ENCODE results near the gene KRT37.
"Not testable (repeated sequence)": the region's sequence is repeated elsewhere in the genome, so short reads cannot be mapped to it uniquely, and the experiment has no call there.

KRT37 gene

DNA sequence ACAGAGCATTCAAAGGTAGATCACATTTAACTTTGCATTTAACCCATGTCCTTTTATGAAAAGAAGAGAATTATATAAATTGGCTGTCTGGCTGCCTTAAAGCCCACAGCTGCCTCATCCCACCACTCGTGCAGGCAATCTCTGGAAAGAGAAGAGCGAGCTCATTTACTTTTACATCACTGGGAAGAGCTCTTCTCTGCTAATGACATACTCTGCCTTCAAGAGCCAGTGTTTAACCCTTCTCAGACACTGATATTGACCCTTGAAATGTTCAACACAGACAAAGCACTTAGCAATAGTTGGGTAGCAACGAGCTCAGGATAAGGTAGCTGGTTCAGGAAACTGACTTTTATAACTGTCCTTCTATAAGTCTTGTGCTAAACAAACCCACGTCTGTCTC is 9.6 kb upstream of the KRT37 start:
- no peak for DNase-seq

DNA sequence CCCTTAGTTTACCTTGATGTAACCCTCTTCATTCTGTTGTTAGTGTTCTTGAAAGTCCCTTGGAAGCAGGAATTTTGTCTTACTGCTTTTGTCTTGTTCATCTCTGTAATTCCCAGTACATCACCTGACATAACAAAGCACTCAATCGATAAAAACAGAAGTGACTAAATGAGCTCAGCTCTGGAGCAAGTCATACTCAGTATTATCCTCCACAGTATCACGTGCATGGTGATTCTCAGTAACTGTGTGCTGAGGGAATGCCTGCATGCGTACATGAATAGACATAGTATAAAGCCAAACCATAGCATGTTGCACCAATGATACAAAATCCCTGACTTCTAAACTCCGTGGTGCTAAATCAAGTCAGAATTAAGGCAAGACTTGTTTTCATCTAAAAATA is 9.2 kb upstream of the KRT37 start:
- DNase-seq, result no peak

DNA sequence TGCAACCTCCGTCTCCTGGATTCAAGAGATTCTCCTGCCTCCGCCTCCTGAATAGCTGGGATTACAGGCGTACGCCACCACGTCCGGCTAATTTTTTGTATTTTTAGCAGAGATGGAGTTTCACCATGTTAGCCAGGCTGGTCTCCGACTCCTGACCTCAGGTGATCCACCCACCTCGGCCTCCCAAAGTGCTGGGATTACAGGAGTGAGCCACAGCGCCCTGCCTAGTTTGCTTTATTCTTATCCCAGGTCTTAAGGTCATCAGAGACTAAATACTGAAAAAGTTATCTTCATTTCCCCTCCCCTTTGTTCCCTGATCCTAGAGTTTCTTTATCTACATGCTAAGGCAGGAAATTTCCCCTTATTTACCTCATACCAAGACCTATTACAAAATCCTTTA is 6.0 kb upstream of the KRT37 start:
- not testable (repeated sequence) for DNase-seq

DNA sequence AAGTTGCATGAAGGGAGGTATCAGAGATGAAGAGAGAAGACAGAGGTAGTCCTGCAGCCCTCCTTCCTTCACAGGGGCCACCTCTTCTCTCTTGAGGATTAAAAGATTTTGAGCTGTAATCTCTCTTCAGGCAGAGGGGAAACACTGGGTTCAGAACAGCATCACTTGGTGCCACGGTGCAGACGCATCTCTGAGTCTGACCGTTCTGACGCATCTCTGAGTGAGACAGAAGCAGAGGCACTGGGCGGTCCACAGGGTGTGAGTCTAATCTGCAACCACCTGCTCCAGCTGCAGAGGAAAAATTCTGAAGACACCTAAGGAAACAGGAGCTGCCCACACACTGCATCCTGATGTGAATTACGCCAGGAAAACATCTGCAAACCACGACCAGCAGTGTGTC is 5.3 kb upstream of the KRT37 start:
- DNase-seq, result no peak

DNA sequence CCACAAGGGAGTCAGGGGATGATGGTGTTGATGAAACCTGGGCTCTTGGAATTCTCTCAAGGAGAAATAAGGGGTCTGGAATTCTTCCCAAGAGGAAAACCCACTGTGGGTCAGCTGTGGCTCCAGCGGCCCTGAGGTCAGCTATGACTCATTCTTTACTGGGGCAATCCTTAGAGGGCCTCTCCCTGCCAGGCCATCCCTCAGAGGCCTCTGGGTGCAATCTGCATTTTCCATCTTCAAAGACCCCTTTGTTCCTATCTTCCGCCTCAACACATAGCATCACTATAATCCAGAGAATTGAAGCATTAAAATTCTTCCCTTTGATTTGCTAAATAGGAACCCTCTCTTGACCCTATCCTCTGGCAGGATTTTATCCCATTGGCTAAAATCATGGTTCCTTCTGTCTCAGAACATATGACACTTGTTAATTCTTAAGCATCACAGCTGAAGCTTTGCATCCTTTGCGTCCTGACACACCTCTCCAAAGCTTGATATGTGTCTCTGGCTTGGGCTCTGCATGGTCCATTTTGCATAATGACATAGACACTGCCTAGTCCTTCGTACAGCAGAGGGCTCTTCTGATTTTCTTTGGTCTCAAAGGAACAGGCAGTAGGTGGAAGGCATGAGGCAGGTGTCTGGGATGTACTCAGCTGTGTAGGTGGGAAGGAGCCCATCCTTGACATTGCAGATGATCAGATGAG is 4.4 kb upstream of the KRT37 start:
- DNase-seq, result no peak

DNA sequence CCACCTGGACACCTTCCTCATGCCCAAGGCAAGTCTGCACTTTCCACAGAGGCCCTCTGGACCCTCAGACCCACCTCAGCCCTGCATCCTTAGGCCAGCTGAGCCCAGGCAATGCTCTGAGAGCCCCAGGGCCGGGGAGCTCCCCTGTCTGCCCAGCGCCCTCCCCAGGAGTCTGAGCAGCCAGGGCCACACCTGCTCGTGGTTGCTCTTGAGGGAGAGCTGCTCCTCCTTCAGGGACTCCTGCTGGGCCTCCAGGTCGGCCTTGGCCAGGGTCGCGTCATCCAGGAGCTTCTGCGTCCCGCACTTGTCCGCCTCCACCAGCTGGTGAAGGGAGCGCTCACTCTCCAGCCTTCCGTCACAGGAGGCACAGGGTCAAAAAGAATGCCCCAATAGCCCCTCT is 1.8 kb downstream of the KRT37 start:
- DNase-seq, result not testable (repeated sequence)

DNA sequence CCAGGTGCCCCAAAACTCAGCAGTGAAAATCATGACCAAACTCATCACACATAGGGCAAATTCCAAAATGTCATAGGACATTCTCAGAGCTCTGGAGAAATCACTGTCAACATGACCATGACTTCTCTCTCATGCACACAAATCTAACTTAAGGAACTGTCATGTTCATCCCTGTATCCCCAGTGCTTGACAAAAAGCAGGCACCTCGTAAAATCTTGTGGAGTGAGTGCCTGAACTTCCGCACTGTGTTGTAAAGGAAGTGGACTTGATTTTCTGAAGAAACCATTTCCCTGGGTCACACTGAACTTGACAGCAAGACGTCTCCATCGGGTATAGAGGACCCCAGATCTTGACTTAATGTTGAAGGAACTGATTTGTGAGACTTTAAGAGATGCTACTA is 2.8 kb downstream of the KRT37 start:
- no peak for DNase-seq

DNA sequence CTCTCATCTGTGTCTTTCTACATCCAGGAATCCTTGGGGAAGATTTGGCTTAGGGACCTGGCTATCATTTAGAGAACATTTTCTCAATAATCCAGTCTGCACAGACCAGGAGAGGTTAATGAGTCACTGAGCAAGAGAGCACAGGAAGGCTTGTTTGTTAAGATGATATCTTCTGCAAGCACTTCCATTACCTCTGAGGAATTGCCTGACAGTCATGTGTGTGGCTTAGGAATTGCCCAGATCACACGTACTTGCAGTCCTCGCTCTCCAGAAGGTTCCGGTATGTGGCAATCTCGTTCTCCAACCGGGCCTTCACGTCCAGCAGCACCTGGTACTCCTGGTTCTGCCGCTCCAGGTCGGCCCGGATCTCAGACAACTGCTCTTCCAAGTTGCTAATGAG is 3.3 kb downstream of the KRT37 start:
- DNase-seq, result peak; percentile 59

DNA sequence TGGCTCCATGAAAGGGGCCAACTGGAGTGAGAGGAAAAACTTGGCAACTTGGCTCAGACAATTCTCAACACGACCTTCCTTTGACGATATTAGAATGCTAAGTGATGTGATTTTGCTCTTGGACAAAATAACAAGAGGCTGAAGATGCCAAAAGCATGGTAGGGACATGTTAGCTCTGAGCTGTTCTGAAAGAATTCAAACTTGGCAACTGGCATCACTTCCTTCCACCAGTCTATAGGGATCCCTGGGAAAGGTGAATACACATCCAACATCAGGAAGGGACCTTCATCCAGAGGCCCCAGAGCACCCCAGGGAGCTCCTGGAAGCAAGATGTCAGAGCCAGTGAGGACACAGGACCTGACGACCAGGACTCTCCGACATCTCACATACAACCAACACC is 4.3 kb downstream of the KRT37 start:
- DNase-seq, result no peak

DNA sequence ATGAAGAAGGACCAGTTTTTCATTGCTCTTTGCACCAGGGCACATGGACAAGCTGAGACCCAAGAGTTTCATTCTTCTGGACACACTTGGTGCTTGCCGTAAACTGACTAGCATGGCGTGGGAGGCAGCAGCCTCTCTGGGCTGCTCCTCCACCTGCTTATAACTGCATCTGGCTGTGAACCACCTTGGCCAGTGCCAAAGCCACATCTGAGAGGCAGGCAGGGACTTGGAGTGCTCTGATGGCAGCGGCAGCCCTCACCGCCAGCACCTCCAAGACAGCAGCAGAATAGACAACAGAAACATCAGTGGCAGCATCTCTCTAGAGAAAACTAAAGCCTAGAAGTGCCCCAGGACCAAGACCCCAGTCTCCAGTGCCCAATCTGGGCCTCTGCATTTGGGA is 4.7 kb downstream of the KRT37 start:
- no peak for DNase-seq

DNA sequence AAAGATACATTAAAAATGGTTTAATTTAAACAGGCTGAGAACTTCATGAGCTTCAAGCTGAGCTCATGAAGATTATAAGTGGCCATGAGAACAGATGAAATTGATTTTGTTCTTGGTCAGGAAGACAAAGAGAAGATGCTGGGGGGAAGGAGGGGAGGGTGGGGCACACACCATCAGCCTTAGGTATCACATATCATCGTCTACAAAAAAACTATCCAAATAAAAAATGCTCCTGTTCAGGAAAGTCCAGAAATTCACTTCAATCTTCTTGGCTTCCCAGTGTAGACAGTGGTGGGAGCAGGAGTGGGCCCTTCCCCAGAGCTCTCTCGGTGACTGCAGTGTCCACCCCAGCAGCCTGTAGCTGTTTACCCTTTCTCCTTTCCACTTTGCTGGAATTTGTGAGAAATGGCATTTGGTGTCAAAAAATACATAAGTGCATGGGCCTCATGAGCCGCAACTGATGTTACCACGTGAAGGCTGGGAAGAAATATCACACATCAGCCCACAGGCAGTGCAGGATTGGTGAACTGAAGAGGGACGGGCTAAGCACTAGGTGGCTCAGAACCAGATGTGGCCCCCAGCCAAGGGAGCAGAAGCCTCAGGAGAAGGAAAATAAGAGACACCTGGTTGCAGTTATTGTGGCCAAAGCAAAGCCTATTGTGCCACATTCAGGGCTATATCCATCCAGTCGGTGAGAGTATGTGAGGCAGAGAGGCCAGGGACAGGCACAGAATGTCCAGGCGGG is 6.1 kb downstream of the KRT37 start:
- no peak for DNase-seq

DNA sequence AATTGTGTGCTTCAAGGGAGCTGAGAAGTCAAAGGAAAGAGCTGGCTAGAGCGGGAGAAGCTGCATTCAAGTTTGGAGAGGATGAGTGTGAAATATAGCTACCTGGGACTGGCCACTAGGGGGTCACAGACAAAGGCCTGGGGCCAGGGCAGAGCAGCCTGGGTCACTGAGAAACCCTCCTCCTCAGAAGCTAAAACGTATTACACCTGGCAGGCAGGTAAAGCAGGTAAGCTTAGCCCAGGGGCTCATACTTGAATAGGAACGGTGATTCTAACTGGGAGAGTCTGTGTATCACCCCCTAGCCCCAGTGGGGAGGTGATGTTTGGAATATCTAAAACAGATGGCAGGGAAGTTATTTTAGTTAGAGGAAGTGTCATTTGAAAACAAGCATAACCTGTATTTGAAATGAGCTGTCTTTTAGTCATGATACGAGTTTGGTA is 6.8 kb downstream of the KRT37 start:
- no peak for DNase-seq

DNA sequence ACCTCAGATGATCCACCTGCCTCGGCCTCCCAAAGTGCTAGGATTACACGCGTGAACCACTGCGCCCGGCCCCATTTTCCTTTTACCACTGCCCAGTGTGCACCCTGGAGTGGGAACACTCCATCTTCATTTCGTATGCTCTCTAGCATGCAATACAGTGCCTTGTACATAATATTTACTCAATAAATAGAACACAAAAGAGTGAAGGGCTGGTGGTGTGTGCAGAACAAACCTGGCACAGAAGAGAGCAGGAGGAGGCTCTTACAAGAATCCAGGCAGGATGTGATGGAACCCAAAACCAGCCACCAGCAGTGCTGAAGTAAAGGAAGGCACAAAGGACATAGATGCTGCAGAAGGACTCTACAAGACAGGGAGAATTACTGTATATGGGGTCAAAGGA is 7.3 kb downstream of the KRT37 start:
- no peak for DNase-seq

DNA sequence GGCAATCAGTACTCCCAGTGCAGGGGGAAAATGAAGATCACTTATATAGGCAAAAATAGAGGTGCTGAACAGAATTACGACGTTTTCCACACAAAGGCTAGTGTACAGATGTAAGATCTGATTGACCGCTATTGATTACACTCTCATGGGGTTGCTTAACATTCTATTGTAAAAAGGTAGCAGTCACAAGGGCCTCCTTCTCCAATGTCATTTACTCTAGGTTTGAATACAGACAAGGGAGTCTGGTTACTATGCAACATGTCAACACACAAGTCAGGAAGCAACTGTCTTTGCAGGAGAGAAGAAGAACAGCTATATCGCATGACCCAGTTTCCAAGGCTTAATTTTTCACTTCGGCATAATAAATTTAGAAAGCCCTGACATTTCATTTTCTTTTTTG is 7.9 kb downstream of the KRT37 start:
- DNase-seq, result peak; percentile 40

DNA sequence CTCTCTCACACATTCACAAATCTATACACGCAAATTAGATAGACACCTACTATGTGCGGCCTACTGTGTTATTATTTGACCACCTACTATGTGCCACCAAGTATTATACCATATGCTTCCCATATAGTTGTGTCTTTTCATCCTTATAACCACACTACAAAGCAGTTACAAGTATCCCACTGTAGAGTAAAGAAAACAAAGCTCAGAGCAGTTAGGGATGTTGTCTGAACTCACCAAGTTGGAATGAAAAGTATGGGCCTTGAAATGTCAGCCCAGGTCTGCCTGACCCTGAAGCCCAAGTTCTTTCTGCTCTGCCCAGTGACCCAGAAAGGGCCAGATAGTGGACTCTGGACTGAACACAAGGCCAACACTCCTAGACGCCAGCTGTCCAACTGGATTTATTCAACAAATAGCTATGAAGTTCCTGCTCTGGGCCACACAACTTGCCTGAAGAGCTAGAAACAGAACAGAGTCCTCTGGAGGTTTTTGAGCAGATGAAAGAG is 8.5 kb downstream of the KRT37 start:
- DNase-seq, result peak; percentile 89

DNA sequence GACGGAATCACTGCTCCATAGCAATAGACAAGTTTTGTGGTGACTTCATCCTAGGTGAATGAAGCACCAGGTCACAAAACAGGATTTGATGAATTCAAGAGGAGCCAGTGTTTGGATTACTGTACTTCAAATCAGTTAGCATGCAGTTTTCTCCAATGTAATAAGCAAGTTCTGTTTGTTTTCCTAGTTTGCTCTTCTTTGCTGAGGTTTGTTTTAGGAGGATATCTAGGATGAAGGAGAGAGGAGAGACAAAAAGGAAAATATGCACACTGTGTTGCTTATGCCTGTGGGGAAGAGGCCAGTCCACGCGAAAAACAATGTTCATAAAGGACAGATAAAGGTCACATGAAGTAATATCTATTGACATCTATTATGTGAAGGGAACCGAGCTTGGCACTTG is 9.0 kb downstream of the KRT37 start:
- DNase-seq, result no peak

DNA sequence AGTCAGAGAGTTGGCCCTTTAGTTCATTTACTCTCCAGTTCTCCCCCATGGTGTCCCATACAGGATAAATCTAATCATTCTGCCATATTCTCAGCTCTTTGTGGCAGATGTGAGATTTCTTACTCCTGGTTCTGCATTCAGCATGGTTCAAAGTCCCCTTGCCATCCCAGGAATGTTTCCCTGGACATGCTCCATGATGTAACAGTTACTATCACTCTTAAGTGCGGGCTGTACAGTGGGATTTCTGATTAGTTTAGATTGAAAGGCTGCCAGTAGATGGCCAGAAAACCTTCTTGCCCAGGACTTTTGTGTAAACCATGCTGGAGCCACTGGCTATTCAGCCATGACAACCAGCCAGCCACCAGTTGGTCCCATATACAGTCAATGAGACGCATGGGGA is 10.4 kb downstream of the KRT37 start:
- peak; percentile 67 for DNase-seq

DNA sequence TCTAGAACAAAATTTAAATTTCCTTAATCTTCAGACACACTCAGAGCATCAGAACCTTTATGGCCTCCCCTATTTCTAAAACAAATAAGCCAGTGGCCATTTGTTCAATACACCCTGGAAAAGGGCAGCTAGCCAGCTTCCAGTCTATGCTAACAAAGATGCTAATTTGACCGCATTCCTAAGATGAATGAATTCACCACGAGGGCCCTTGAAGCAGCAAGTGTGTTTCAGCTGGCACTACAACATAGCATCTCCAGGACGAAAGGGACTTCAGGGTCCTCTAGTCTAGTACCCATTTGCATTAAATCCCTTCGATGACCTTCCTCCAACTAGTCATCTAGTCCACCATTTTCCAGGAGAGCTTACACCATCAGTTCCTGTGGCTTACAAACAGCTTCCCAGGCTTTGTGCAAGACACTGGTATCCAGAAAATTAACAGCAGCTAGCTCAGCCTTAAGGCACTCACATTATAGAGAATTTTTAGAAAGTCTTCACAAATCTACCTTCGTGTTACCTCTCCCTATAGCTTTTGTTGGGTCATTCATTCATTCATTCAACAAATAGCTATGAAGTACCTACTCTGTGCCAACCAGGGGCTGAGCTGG is 10.9 kb downstream of the KRT37 start:
- no peak for DNase-seq

DNA sequence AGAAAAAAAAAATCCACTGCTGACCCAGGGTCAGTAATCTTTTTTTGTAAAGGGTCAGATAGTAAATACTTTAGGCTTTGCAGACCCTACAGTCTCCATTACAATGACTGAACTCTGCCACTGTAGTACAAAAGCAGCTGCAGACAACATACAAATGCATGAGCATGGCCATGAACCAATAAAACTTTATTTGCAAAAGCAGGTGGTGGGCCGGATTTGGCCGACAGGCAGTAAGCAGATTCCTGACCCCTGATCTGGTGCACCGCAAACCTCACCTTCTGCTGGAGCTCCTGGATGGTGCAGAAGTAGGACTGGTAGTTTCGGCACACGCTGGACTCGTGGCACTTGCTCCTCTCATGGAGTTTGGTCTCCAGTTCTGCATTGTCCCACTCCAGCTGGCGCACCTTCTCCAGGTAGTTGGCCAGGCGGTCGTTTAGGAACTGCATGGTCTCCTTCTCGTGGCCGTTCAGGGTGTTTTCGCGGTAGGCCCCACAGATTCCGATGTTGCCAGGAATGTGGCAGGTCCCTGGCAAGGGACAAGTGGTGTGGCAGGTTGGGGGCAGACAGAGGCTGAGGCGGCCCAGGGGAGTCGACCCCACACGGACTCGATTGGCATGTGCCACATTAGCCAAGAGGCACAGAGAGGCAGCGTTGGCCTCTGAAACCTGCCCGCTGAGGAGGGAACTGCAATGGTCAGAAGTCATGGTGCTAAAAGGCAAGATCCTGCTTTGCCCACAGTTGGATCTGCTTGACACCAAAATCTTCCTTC is 13.1 kb downstream of the KRT37 start:
- DNase-seq, result no peak

DNA sequence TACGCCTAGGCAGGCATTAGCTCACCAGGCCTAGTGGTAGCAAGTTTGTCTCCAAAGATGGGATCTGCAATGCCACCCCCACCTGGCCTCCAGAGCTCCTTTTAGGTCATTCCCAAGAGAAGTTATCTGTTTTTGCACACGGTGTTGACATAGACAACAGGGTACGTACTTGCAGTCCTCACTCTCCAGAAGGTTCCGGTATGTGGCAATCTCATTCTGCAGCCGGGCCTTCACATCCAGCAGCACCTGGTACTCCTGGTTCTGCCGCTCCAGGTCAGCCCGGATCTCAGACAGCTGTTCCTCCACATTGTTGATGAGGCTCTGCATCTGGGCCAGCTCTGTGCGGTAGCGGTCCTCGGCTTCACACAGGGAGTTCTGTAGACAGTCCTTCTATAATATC is 17.2 kb downstream of the KRT37 start:
- no peak for DNase-seq

DNA sequence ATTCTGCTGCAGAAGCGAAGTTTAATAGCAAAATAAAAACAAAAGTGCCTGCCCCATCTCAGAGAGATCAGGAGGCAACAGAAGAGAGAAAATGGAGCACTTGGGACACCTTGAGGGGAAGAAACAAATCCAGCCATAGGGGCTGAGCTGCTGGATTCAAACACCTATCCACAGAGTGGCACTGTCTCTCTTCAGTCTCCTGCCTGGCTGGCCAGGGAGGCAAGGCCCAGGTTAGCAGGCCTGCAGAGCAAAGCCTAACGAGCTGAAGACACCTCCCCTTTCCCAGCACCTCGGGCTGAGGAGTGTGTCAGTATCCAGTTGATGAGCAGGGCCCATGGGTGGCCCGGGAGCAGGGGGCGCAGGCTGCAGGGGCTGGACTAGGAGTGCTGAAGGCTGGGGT is 18.2 kb downstream of the KRT37 start:
- DNase-seq, result peak; percentile 70

DNA sequence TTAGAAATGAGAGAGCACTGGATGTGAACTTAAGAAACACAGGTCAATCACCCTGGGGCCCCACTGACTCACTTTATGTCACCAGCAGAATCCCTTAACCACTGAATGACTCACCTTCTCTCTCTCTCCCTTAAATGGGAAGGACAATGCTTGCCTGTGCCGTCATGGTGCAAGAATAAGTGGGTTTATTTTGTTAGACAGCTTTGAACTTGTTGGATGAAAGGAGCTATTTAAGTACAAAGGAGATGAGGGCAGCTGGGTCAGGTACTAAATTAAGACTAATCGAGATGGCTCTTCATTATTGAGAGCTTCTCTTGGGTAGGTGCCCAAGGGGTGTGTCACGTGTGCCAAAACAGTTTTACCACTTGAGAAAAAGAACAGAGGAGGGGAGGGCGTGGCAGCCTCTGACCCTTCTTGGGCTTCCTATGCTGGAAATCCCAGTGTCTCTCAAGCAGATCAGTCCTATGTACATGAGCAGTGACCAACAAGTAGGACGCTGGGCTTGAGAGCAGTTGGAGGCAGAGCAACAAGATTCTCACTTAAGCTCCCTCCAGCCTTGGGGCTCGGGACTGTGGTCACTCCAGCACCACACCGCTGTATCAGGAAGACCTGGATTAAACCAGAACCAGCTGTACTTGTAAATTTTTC is 20.2 kb downstream of the KRT37 start:
- DNase-seq, result peak; percentile 95

All from kidney glomerular epithelial cell (primary cell).